Inflammatory macrophage treated with lipopolysaccharide for 4 hours (primary cell): ENCODE data around the gene MRPL17.

Experiments used
- DNase-seq: peaks from one replicate; pipeline ENCODE4 v3.0.0-alpha.2; 2020

Gene MRPL17

DNA sequence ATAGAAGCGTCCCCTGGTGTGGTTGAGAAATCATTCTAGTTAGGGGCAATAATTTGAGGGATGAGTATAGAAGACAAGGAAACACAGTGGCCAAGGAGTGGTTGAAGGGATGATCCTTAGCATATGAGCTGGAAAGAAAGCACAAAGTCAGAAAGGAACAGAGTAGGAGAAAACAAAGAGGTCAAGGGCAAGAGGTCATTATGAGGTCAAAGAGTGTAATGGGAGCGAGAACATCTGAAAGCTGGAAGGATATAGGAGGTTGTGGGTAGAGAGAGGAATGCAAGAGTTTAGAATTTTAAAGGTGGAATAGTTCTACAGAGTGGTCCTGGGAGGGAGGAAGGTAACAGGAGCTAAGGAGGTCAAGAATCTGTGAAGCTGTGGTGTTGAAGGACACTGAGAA is 29.5 kb downstream of the MRPL17 start:
- DNase-seq = no peak

DNA sequence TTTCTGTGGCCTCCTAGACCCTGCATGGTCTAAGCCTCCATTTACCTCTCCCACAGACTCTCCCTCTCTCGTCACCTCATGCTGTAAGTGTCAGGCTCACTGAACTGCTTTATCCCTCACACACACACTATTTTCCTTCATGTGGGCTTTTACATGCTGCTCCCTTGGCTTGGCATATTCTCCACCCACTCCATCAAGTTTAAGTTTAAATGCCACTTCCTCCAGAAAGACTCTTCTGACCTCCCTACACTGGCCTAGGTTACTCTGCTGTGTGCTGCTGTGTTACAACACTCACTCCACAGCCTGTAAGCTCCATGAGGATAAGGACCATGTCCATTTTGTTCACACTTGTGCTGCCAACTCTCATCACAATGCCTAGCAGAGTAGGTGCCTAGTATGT is 30.0 kb downstream of the MRPL17 start:
- peak; percentile 32 for DNase-seq

DNA sequence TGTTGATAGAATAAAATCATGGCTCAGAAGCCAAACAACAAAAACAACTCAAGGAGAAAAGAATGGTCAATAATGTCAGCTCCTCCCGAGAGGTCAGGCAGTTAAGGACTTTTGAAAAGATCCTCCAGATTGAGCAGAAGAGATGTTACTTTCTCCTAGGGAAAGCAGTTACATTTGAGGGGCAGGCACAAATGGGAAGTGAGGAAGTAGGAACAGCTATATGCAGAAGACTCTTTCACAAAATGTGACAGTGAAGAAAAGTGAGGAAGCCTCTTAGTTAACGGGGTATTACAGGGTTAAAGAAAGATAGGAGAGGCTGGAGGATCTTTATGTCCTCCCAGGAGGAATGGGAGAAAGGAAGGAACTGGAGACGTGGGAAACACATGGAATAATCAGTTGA is 31.0 kb downstream of the MRPL17 start:
- peak; percentile 20 for DNase-seq

DNA sequence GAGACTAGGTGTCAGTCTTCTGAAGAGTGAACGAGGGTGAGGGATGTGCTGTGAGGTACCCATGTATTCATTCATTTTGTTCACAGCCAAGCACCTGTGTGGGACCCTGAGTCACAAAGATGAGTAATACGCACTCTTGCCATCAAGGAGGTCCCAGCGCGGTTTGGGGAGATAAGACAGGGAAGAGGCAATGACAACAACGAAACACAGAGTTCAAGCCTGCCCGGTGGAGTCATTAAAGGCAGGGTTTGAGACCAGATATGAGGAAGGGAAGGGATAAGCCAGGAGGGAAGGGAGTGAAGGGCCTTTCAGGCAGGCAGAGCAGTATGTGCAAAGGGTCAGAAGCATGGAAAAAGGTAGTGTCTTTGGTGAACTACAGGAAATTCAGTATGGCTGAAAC is 32.2 kb downstream of the MRPL17 start:
- no peak for DNase-seq

DNA sequence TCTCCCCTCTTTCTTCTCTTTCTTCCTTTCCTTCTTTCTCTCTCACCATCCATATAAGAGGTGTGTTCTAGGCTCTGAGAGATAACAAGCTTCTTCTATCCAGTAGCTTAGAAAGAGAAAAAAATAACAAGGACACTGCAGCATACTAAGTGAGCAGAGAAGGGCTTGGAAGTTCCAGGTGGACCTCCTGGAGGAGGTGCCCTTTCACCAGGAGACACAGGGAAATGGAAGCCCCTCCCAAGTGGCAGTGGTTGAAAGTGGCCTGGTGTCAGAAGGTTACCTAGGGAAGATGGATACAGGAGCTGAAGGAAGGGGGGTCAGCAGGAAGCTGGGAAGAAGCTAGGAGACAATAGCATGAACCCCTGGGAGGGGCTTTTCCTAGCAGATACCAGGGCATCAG is 33.0 kb downstream of the MRPL17 start:
- DNase-seq = no peak

DNA sequence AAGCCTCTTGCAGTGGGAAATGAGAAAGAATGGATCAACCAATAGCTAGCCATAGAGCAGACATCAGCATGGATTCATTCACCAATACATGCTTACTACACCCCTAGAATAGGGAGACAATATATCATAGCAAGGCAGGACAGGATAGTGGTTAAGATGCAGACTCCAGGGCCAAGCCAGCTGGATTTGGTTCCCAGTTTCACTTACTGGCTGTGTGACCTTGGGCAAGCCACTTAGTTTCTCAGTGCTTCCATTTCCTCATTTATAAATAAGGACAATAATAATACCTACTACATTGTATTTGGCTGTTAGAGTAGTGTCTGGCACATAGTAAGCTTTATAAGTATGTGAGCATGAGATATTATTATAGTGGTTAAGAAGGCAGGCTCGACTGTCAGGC is 34.6 kb downstream of the MRPL17 start:
- peak; percentile 68 for DNase-seq

DNA sequence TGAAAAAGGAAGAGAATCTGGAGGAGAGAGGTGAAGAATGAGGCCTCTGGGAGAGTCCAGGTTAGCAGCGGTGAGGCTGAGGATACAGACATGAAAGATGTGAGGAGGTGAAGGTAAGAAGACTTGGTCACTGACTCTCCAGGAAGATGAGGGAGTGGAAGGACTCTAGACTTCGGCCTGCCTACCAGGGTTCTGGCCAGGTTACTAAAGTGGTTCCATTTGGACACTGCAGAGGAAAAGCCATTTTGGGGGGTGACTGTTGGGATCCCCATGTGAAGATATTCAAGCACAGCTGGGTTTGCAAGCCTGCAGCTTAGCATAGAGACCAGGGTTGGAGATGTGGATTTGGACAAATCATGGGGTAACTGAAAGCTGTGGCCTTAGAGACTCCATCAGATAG is 35.3 kb downstream of the MRPL17 start:
- no peak for DNase-seq

DNA sequence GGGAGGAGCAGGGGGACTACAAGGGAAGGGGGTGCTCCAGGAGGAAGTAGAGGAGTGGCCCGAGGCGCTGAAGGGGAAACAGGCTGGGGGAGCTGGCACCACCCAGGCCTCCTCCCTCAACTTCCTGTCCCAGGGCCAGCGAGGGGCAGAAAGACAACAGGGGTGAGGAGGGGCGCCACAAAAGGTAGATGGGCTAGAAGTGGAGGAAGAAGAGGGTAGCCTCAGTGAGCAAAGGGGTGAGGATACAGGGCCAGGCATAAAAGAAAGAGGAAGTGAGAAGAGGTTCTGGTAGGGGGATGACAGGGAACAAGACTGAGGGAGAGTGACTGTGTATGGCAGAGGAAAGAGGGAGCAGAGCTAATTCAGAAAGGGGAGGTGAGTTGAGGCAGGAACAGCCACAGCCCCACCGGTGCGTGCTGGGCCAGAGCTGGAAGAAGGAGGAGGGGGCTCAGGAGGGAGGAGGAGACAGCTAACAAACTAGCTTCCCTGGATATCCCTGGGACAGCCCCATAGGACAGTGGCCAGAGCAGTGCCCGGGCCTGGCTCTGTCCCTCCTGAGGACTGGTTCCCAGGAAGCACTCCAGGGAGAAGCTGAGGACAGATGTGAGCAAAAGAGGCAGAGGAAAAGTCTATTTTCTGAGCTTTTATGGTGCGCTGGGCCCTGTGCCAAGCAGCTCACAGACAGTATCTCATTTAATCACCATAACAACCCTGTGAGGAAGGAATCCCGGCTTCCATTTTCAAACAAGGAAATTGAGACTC is 36.0 kb downstream of the MRPL17 start:
- DNase-seq = peak; percentile 54

DNA sequence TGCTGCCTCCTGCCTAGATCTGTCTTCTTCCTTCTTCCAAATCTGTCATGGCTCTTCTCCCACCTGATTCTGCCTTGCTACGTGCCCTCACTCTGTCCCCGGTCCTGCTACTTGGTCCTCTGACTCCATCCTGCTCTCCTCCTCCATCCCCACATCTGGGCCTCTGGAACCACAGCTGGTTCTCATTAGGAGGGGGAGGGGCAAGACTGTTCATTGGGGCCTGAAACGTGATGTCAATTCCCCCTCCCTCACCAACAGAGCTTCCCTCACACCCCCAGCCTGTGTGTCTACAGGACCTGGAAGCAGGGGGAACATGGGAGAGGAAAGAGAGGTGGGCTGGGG is 36.6 kb downstream of the MRPL17 start:
- no peak for DNase-seq

DNA sequence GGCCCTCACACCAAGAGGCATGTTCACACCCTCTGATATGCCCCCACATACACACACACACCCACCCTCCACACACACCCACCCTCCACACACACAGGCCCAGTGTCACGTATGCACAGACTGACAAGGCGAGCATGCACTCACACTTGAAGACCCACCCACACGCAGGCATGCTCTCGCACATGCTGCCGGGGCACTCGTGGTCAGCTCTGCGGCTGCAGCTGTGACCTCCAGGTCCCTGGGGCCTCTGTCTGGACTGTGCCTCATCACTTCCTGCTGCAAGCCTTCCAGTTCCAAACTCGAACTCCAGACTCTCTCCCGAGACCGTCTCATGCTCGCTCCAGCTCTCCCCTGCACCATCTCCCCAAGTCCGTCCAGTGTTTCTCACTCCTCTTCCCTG is 37.1 kb downstream of the MRPL17 start:
- DNase-seq = peak; percentile 35

DNA sequence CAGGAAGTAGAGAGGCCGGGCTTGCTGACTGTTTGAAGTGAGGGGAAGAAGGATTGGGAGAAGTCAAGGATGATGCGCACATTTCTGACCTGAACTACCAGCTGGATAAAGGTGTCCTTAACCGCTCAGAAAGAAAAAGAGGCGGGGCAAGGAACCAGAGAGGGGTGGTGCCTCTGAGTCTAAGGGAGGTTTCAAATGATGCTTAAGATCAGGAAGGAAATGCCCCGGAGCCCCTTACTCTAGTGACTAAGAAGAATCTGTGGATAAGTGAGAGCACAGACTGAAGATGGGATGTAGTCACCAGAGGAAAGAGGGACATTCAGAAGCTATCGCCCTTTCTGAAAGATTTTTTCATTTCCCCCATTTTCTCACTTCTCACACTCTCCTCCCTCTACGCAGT is 40.2 kb downstream of the MRPL17 start:
- DNase-seq = no peak

DNA sequence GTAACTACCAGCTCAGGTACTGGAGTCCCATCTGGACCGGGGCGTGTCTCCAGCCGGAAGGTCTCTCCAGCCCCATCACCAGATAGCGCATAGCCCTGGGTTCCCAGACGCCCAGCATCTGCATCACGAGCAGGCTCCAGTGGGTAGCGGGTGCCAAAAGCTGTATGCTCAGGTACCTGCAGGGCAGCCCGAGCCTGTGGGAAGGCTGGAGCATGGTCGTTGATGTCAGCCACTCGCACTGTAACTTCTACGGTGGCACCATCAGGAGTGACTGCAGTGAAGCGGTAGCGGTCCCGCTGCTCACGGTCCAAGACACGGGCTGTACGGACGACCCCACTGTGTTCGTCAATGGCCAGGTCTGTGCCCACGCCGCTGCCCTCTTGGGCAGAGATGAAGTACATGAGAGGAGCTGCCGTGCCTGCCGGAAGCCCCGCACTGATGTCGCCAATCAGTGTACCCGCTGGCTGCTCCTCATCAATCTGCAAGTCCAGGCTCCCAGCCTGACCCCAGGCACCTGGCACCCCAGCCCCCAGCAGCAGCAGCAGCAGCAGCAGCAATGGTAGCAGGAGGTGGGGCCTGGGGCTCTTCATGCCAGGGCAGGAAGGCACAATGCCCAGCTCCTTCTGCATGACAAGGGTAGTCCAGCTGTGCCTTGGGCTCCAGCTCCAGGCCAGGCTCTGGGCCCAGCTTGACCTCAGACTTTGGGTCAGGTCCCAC is 42.0 kb downstream of the MRPL17 start:
- DNase-seq = no peak

DNA sequence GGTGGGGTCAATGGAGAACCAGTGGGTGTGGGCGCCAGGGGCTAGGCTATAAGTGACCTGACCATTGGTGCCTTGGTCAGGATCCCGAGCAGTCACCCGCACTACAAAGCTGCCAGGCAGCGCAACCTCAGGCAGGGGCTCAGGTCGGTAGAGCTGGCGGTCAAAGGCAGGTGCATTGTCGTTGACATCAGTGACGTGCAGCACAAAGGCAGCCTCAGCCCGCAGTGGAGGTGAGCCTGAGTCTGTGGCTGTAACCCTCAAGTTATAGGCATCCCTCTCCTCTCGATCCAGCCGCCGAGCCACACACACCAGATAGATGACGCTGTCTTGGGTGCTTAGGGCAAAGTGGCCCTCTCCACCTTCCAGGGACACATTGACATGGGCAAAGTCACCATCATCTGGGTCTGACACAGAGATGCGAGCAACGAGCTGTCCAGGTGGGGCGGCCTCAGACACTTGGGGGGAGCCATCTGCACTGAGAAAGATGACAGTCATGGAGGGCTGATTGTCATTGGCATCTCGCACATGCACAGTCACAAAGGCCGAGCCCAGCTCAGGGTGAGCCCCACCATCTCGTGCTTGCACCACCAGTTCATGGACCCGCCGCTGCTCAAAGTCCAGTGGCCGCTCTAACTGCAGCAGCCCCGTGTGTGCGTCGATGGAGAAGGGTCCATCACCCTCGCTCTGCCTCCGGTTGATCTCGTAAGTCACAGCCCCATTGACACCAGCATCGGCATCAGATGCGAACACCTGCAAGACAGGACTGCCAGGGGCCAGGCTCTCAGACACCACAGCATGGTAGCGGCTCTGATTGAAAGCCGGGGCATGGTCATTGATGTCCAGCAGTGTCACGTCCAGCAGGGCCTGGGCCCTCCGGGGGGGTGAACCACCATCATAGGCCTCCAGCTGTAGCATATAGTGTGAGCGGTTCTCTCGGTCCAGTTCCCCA is 42.8 kb downstream of the MRPL17 start:
- no peak for DNase-seq

DNA sequence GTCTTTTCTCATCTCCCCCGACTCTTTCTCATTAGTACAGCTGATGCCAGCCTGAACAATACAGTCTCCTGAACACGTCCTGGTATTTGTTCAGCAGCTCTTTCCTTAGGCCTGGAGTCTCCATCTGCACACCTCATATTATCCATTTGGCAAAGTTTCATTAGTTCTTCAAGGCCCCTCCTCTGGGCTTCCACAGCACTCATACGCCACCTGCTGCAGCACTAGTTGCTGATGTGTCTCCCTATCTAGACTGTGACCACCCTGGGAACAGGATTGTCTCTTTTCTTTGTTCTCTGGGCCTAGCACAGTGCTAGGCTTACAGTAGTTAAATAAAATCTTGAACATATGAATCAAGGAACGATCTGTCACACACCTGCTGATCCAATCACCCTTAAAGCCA is 44.7 kb downstream of the MRPL17 start:
- no peak for DNase-seq

DNA sequence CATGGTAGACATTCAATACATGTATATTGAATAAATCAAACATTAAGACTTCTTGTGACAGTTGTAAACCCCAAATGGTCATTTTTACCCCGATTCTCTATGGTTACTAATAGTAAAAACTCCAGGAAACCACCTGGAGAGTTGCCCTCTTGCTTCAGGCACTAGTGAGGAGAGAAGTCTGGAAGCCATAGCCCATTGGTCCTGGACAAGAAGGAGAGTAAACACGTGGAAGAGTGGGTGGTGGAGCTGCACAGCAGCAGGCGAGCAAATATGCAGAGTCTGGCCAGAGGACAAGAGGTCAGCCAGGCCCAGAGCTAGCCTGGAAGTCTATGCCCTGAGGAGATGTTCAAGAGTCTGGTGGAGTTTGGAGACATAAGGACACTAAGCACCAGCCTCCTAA is 45.3 kb downstream of the MRPL17 start:
- no peak for DNase-seq

DNA sequence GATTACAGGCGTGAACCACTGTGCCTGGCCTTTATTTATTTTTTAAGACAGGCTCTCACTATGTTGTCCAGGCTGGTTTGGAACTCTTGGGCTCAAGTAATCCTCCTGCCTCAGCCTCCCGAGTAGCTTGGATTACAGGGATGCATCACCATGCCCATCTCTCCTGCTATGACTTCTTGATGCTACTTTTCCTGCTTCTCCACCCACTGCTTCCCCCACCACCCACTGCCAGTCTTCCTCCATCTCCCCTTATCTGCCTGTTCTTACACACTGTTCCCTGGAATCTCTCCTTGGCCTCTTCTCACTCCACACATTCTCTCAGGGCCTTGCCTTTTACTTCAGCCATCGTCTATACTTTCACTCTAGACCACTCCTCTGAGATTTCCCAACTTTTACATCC is 46.7 kb downstream of the MRPL17 start:
- no peak for DNase-seq

DNA sequence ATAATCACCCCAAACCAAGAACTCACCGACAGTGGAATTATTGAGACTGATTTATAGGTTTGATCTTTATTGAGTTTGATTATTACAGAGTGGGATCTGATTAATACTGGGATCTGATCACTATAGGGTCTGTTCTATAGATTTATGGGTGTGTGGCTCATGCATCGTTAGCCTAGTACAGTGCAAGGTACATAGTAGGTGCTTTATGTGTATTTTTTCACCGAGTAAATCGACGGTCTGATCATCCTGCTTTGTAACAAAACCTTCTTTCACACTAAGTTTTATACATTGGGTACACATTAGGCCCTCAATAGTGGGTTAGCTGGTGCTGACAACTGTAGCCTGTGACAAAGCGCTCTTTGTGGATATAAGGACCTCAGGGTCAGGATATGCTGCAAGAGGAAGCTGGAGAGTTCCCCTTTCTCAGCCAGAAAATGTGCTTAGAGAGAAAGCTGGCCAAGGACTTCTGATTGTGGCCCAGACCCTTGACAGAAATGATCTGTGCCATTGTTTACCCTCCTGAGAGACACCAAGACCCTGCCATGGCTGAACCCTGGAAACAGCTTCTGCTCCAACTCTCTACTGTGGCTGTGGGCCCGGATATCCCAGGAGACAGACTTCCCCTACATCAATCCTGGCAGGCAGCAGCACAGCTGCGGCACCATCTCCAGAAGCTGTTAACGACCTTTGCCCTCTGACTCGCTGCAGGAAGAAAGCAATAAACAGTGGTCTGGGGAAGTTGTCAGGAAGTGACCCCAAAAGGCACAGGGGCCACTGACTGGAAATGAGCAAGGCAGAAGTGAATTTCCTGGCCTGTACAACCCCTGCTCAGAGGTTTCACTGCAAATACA is 47.8 kb downstream of the MRPL17 start:
- peak; percentile 72 for DNase-seq

DNA sequence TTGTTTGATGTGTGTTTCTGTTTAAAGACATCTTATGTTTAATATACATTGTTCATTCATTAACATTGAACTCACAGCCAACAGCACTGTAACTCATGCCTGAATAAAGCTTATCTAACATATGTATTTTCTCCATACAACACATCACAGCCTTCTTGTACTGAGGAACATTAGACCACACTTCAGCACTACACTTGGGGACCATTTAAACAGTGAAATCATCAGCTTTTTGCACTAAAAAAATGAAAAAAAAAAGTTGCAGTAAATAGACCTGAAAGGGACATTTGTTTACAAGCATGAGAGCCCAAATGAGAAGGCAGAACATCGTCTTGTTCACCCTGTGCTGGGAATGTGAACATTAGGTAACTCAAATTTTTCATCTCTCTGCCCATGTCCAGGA is 48.6 kb downstream of the MRPL17 start:
- no peak for DNase-seq

DNA sequence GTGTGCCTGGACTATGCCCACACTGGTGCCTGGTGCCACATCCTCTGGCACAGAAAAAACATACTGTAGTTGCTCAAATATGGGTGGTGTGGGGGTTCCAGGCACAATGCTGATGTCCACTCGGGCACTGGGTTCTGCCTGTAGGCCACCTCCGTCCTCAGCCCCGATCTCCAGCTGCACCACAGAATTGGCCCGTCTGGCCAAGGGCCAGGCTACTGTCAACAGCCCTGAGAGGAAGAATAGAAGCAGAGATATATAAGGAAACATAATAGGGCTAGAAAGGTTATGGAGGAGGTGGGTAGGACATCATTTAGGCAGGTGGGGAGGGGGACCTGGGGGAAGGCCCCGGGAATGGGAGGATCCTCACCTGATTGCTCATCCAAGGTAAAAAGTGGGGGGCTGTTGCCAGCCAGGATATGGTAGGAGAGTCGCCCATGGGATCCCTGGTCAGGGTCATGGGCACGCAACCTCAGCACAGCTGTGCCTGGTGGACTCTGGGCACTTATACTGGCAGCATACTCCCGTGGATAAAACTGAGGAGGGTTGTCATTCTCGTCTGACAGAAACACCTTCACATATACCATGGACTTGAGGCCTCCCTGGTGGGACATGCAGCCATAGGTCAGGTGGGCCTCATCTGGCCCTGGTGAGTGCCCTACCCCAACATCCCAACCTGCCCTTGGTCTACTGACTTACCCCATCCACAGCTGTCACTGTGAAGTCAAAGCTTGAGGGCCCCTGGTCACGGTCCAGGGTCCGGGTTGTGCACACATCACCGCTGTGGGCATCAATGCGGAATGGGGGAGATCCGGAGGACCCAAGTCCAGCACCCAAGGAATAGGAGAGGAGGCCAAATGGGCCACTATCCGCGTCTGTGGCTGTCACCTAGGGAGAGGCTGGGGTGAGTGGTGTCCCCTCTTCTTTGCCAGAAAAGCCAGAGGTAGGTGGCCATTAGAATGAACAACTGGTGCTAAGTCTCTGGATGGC is 49.4 kb downstream of the MRPL17 start:
- no peak for DNase-seq

DNA sequence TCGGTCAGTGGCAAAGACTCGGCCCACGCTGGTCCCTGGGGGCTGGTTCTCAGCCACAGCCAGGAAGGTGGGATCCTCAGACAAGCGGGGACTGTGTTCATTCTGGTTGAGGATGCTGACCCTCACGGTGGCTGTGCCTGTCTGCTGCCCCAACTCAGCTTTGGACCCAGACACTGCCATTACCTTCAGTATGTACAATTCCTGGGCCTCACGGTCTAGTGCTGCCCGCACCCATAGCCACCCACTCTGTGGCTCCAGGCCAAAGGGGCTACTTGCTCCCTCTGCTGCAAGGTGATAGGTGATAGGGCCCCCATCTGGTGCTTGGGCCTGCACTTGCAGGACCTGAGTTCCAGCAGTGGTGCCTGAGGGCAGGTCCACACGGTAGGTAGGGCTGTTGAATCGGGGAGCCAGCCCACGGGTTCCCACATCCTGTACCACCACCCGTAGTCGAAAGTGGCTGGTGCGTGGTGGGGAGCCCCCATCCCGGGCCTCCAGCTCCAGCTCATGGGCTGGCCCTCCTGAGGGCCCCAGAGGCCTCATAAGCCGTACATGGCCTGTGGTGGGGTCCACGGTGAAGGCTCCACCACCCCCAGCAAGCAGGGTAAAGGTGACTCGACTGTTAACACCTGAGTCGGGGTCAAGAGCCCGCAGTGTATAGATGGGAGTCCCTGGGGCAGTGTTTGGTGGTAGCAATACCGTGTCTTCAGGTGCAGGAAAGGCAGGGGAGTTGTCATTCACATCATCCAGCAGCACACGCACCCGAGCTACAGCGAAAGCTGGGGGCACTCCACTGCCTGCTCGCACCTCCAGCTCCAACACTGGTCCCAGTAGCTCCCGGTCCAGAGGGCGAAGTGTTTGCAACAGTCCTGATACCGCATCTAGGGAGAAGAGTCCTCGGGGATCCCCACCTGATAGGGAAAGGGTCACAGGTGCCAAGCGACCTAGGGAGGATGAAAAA is 50.7 kb downstream of the MRPL17 start:
- DNase-seq = no peak
